ENCODE data around the gene KMT5B.

The KMT5B gene

DNA sequence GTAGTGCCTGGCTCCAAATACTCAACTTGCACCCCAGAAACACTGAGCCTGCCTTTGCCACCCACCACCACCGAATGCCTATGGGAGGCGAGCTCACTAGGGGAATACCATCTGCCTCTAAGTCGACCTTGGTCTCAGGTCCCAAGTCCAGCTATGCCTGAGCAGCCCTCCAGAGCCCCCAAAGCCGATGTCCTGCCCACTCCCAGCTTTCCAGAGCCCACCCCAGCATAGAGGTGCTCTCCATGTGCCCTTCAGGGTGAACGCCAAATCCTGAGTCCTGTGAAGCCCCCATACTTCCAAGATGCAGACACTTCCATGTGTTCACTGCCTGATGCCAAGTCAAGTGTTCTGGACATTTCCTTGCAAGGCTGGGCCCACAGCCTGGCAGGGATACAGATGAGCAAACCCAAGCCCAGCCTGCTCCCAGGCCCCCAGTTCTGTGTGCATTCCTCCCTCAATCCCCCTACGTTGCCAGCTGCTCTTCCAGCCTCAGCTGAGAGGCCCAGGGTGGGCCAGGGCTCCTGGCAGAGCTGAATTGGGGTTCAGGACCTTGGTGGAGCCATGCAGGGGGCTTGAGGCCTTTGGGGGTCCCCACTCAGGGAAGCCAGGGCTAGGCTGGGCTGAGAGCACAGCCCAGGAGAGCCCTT, 2.6 kb upstream of the KMT5B start:
- DNase-seq = no peak

- DNase-seq = peak; percentile 58 to 81
Observed at GRCh38 chr11:68215087-68215445, 2.0 kb upstream of the KMT5B start.

DNA sequence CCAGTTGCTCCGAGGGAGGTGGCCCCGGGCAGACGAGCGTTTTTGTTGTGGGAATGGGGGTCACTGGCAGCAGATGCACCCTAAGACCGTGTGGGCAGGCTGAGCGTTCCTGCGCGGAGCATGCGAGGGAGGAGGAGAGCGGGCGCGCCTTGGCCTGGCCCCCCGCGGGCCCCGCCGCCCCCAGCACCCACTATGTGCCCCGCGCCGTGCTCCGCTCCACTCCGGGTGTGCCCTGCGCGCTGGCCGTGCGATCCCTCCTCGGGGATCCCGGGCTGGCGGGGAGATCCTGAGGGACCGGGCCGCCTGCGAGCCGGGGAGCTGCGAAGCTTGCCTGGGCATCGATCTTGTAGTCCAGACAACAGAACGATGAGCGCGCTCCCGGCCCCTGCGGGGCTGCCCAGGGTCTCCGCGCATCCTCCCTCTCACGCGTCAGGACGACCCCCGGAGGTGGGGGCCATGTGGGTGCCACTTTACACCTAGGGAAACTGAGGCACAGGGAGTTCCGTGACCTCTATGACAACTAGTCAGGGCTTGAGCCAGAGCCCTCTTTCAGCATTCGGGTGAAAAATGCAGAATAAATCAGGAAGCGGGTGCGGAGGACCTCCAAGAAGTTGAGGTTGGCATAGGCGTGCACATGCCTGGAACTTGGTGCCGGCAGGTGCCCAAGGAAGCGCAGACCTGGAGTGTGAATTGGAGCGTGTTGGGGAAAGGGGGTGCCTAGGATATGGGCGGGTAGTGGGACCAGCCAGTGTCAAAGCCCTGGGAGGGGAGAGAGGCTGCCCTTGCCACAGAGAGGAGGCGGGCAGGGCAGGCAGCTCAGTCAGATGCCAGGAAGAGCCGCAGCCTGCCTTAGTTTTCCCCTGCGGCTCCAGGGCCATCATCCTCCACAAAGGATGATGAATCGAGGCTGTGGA, 1.3 kb upstream of the KMT5B start:
- peak in 1 of 2 donors; percentile 8 for DNase-seq

DNA sequence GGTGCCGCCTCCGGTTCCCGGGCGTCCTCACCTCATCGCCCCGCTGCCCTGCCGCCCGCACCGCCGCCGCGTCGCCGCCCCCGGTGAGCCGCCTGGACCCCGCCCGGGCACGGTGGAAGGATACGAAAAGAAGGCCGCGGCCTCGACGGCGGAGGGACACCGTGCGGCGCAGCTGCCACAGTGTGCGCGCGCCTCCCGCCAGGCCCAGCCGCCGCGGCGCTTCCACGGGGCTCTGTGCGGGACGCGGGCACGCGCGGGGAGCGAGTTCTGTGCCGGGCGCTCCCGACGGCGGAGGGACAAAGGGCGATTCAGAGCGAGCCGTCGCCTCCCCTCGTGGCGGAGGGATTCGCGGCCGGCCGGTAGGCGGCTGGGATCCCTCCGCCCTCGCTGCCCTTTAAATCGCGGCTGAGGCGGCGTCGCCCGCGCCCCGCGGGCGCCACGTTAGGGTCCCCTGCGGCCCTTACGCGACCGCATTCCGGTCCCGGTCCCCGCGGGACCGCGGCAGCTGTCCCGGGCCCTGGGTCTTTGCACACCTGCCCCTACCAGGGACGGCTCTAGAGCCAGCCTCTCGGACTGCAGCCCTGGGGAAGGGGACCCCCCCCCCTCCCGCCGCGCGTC, 568 bp upstream of the KMT5B start:
- DNase-seq = peak; percentile 85 to 91

DNA sequence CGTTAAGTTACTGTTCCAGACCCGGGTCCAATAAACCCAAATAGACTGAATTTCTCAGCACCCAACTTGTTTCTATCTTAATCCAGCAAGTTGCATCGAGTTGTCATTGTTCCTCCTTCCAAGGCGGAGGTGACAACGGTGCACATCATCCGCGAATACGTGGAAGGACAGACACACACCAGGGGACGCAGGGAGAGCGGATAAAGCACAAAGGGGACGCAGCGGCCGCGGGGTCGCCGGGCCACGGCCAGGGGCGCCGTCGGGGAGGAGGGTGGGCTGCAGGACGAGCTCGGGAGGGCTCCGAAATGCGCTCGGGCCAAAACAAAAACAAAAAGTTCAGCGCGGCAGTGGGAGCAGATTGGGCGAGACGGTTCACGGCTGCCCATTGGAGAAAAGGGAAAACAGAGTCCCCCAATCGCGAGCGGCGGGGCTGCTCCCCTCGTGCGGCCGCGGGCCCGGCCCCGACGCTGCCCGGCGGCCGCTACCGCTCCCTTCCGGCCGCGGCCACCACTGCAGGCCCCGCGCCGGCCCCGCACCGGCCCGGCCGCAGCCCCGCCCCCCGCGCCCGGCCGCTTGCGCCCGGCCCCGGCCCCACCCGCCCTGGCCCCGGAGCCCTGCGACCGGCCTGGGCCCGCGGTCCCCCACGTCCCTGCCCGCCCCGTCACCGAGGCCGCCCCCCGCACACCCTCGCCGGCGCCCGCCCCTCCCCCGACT, 518 bp downstream of the KMT5B start:
- DNase-seq = peak; percentile 77 to 86

GRCh38 chr11:68211546-68211945, 1.6 kb downstream of the KMT5B start:
- DNase-seq = no peak

GRCh38 chr11:68206211-68206610, 6.9 kb downstream of the KMT5B start:
- DNase-seq = peak; percentile 65 to 78

GRCh38 chr11:68204402-68204801, 8.7 kb downstream of the KMT5B start:
- DNase-seq = peak in 1 of 2 donors; percentile 25

GRCh38 chr11:68202165-68202564, 10.9 kb downstream of the KMT5B start:
- no peak for DNase-seq

- no peak for DNase-seq
Observed at GRCh38 chr11:68201492-68201891, 11.6 kb downstream of the KMT5B start.

- no peak for DNase-seq
Observed at GRCh38 chr11:68200639-68201038, 12.5 kb downstream of the KMT5B start.

GRCh38 chr11:68199295-68199987, 13.7 kb downstream of the KMT5B start:
- DNase-seq = peak; percentile 56 to 78

GRCh38 chr11:68196219-68196618, 16.9 kb downstream of the KMT5B start:
- DNase-seq = no peak

- no peak for DNase-seq
Observed at GRCh38 chr11:68194675-68195294, 18.3 kb downstream of the KMT5B start.

- DNase-seq = no peak
Observed at GRCh38 chr11:68193018-68193417, 20.1 kb downstream of the KMT5B start.

- no peak for DNase-seq
Observed at GRCh38 chr11:68191661-68192579, 21.2 kb downstream of the KMT5B start.

DNA sequence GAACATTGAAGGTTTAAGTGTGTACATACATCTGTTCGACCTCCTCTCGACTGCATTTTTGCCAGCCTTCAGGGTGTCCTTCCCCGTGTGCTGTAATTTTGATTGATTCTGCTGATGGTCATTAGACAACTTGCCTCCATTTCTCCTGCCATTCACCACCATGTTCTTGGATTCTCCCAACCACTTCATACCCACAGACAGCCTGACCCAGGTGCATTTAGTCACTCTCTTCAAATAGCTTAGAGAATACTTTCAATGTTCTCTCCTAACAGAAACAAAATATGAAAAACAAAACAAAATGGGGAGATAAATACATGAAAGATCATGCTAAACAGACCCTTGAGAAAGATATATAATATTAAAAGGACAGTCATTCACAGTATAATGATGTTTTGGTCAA, 23.2 kb downstream of the KMT5B start:
- DNase-seq = no peak

GRCh38 chr11:68189082-68189481, 24.0 kb downstream of the KMT5B start:
- DNase-seq = no peak

DNA sequence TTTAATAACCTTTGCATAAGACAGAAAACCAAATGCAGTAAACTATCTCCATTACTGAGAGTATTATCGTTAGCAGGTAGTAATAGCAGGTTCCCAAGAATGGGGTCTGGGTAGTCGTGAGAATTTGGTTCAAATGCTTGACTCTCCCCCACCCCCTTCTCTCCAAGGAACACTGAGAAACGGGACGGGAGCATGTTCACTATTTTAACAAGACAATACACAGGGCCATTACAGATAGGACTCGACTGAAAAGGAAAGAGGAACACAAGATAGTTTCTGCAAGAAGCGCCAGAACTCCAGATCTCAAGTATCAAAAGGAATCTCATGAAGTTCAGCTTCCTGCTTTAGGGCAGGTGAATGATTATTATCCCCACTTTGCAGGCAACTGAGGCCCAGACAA, 27.0 kb downstream of the KMT5B start:
- no peak for DNase-seq

GRCh38 chr11:68181719-68182451, 31.2 kb downstream of the KMT5B start:
- no peak for DNase-seq

All from inflammatory macrophage (primary cell).